ENCODE measurements around the gene RAET1E. TPM values are rescaled to one million over a fixed set of nuclear protein-coding genes. Genes with fewer than 3 reads are reported as not detected.

The RAET1E gene
- total RNA-seq, 1 experiment from 2014 or later: not detected

DNA sequence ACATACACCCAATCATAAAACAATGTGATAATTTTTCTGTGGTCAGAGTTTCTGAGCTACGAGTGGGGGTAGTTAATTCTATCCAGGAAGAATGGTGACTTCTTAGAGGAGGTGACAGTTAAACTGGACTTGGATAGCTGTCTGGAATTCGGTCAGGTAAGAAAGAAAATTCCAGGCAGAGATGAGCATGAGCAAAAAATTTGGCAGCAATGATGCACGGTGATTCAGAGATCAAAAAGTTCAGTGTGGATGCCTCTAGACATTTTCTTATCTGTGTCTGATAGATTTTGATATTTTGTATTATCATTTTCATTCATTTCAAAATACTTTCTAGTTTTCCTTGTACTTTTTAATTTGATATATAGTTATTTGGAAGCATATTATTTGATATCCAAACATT is 12.0 kb downstream of the RAET1E start:
- no peaks in the 10 kb centered on the region for H3K23me2 ChIP-seq (ENCODE audit: insufficient read length, low read depth, low read length, poor library complexity, severe bottlenecking)
- no peak overlapping the region for H4K5ac ChIP-seq (ENCODE audit: insufficient read length, low read depth, low read length)
- no peak overlapping the region for H3K4me2 ChIP-seq (ENCODE audit: insufficient read depth, insufficient read length, low read length)
- no peaks in the 10 kb centered on the region for H3K79me2 ChIP-seq (ENCODE audit: insufficient read depth, low read length)
- no peaks in the 10 kb centered on the region for H3K36me3 Mint-ChIP-seq (ENCODE audit: insufficient read depth in 1 of 3, low read depth in 3 of 3)
- no peak overlapping the region for H2AK5ac ChIP-seq (ENCODE audit: insufficient read length, low read length)
- H2BK15ac ChIP-seq (ENCODE audit: low read depth, low read length): no peak overlapping the region
- DNase-seq: no peak
- H3K4me1 Mint-ChIP-seq: peaks cover 2 to 6% of the 10 kb centered on the region in 2 experiments; a peak in 2 of 4 replicates
- no peak overlapping the region for H4K8ac ChIP-seq (replicated peaks; ENCODE audit: insufficient read length, low read depth, low read length)
- no peak overlapping the region for H2BK120ac ChIP-seq (ENCODE audit: low read depth, low read length, poor library complexity, severe bottlenecking)
- no peaks in the 10 kb centered on the region for H4K20me1 ChIP-seq (ENCODE audit: control insufficient read depth, insufficient read depth, insufficient read length)
- no peak overlapping the region for H3K27ac ChIP-seq (ENCODE audit: insufficient read length, low read depth, low read length)
- no peak overlapping the region for H3K18ac ChIP-seq (ENCODE audit: insufficient read length, low read depth, low read length)
- H3K27ac Mint-ChIP-seq: no peak overlapping the region; a peak in 1 of 7 replicates
- TF ChIP-seq, protein P1, sequence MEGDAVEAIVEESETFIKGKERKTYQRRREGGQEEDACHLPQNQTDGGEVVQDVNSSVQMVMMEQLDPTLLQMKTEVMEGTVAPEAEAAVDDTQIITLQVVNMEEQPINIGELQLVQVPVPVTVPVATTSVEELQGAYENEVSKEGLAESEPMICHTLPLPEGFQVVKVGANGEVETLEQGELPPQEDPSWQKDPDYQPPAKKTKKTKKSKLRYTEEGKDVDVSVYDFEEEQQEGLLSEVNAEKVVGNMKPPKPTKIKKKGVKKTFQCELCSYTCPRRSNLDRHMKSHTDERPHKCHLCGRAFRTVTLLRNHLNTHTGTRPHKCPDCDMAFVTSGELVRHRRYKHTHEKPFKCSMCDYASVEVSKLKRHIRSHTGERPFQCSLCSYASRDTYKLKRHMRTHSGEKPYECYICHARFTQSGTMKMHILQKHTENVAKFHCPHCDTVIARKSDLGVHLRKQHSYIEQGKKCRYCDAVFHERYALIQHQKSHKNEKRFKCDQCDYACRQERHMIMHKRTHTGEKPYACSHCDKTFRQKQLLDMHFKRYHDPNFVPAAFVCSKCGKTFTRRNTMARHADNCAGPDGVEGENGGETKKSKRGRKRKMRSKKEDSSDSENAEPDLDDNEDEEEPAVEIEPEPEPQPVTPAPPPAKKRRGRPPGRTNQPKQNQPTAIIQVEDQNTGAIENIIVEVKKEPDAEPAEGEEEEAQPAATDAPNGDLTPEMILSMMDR (conservative IDR thresholded peaks at IDR 0.05): no peak
- no peak overlapping the region for H3T11ph ChIP-seq (ENCODE audit: low read length)
- no peak overlapping the region for H3K4me3 Mint-ChIP-seq
- no peaks in the 10 kb centered on the region for H3K9me3 ChIP-seq (ENCODE audit: control insufficient read depth, low read depth, low read length)
- H3K4me1 ChIP-seq (ENCODE audit: insufficient read depth, low read length): no peaks in the 10 kb centered on the region
- no peaks in the 10 kb centered on the region for H3K9me3 Mint-ChIP-seq
- H3K23ac ChIP-seq (ENCODE audit: insufficient read length, low read depth, low read length): no peak overlapping the region
- no peak overlapping the region for H2BK12ac ChIP-seq (ENCODE audit: insufficient read length, low read depth, low read length)
- H3K79me1 ChIP-seq (ENCODE audit: insufficient read depth, low read depth, low read length, poor library complexity, severe bottlenecking): no peaks in the 10 kb centered on the region
- no peak overlapping the region for H3K14ac ChIP-seq (ENCODE audit: insufficient read depth, low read length)
- no peak overlapping the region for H2AFZ ChIP-seq (ENCODE audit: low read length)
- H2BK5ac ChIP-seq (ENCODE audit: insufficient read length, low read length): no peak overlapping the region
- no peaks in the 10 kb centered on the region for H3K27me3 ChIP-seq (ENCODE audit: insufficient read depth, low read length)
- no peak overlapping the region for H4K91ac ChIP-seq (ENCODE audit: insufficient read length, low read depth, low read length)
- WGBS (ENCODE audit: extremely low coverage, insufficient read length, low lambda C conversion rate): no CpG with 5 or more reads among the region's 3 CpGs
- H3K9ac ChIP-seq (ENCODE audit: extremely low read depth, insufficient read length, low read length): no peak overlapping the region
- peaks cover 52% of the 10 kb centered on the region for H3K27me3 Mint-ChIP-seq (ENCODE audit: low read depth)
- H2BK20ac ChIP-seq (ENCODE audit: low read depth, low read length, poor library complexity, severe bottlenecking): no peak overlapping the region
- H3K56ac ChIP-seq (ENCODE audit: insufficient read length, low read depth, low read length): no peak overlapping the region
- no peak overlapping the region for H3K4ac ChIP-seq (ENCODE audit: low read depth, low read length)
